HG02885 (cell line): ENCODE results near the gene SPATC1L.
"Not testable (repeated sequence)": the region's sequence is repeated elsewhere in the genome, so short reads cannot be mapped to it uniquely, and the experiment has no call there.

Experiments
- ATAC-seq: cut with Tn5 transposase; IDR thresholded peaks from one replicate; pipeline ENCODE4 v1.9.1; 2021; ENCODE audit warnings: mild to moderate bottlenecking; ENCODE audit not compliant: unreplicated experiment, poor library complexity

The SPATC1L gene

DNA sequence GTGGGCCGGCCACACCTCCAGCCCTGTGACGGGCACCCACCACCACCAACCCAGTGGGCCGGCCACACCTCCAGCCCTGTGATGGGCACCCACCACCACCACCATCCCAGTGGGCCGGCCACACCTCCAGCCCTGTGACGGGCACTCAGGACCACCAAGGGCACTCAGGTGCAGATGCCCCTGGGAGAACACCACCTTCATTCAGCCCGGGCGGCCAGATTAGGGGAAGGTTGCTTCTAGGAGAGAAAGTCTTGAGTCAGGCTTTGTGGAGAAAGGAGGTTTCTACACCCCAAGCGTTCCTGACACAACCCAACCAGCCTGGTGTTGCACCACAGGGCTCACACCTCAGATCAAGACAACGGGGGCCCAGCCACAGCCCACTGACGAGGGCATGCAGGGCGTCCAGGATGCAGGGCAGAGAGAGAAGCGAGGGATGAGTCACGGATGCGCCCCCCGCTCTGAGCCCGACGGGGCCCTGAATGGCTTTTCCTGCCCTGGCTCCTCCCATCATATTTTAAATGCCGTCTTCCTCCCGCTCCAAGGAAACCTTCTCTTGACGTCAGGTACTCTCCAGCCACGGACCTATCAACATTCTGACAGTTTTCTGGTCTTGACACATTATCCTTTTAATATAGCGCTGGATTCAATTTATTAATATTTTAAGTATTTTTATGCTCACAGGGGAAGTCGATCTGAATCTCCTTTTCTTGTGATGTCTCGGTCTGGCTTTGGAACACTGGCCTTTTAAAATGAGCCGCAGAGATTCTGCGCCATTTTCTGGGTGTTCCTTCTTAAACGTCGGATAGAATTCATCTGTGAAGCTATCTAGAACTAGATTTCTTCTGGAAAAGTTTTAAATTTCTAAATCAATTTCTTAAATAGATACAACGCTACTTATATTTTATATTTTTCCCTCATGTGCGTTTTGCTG is 631 bp upstream of the SPATC1L start:
- ATAC-seq: peak; percentile 62

DNA sequence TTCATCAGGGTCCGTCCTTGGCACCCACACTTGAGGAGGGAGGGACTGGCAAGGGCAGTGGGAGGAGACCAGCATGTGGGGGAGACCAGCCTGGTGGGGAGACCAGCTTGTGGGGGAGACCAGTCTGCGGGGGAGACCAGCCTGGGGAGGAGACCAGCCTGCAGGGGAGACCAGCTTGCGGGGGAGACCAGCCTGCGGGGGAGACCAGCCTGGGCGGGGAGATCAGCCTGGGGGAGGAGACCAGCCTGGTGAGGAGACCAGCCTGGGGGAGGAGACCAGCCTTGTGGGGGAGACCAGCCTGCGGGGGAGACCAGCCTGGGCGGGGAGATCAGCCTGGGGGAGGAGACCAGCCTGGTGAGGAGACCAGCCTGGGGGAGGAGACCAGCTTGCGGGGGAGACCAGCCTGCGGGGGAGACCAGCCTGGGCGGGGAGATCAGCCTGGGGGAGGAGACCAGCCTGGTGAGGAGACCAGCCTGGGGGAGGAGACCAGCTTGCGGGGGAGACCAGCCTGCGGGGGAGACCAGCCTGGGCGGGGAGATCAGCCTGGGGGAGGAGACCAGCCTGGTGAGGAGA is 836 bp downstream of the SPATC1L start:
- ATAC-seq: not testable (repeated sequence)

DNA sequence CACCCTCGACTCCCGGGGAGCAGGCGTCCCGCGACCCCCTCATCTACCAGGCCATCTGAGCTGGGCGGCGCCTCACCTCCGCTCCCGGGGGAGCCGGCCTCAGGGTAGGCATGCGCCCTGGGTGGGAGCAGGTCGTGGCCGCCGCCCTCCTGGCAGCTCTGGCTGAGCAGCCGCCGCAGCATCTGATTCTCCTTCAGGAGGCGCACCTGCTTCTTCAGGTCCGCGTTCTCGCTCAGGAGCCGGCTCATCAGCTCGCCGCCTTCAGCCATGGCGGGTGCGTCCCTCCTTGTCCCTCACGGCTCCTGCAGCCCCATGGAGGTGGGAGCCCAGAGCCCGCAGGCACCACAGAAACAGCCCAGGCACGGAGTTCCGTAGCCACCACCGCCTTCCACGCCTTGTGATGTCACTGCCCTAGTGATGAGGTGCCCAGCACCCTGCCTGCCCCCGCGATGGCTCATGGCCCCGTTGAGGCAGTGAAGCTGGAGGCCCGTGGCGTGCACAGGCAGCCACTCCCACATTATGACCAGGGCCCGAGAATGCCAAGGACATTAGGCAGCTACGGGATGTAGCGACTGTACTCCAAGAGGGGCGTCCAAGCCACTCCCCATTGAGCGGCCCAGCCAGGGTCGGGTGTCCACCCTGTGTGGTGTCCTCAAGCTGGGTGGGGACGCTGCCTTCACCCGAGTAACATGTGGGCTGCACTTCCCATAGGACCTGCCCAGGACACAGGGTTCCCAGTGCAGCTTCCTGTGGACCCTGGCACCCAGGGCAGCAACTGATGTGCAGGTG is 1.5 kb downstream of the SPATC1L start:
- no peak for ATAC-seq

DNA sequence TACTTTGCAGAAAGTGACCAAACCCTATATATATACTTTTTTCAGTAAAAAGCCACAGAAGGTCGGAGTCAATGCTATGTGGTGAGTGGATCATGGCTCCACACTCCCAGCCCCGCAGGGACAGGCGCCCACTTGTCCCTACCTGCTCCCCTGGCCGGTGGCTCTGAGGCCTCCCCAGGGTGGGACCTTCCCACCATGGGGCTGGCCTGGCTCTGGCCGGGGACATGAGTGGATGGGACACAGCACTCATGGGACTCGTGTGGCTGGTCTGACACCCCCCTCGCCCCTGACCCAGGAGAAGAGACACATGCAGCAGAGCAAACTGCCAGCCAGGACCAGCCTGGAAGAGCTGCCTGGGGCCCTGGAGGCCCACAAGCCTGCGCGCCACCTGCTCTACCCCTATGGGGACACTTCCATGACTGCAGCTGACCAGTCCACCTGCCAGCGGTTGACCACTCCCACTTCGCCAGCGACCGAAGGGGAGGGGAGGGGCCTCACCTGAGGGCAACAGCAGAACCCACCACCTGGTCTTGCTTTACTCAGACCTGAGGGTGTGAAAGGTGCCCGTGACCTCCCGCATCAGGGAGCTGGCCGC is 2.2 kb downstream of the SPATC1L start:
- no peak for ATAC-seq

DNA sequence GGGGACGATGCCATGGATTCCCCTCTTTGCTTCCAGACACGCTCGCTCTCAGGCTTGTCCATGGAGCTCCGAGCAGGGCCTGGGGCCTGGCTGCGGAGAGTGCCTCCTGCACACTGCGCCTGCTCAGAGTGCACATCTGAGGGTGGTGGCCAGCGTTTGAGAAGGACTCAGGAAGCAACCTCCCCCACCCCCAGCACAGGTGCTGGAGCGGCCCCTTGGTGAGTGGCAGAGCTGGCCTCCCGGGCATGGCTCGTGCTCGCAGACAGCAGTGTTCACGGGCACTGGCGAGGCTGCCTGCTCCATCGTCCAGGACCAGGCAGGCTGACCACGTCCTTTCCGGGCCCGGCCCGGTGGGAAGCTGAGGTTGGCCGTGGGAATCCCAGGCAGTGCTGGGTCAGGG is 2.8 kb downstream of the SPATC1L start:
- ATAC-seq: no peak

DNA sequence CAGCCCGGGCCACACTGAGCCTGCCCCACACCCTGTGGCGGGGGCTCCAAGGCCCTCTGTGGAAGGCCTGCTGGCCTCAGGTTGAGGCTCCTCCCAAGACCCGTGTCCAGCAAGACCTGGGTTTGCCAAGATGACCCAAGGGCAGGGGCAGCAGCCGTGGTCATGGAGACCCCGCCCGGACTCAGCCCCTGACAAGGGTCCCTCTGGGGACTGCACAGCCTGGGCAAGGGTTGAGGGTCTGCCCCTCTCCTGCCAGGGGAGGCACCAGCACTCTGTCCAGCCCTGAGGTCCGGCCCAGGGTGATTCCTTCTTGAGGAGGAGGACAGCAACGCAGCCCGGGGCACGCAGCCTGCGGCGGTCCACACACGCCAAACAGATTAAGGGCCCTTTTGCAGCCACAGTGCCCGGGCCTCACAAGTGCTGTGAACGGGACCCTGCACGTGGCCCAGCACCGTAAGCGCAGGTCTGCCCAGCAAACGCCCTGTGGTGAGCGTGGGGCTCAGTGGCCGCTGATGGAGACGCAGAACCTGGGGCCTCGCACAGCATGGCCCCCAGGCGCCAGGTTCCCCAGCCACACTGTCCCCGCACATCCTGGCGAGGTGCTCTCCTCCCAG is 3.4 kb downstream of the SPATC1L start:
- no peak for ATAC-seq

DNA sequence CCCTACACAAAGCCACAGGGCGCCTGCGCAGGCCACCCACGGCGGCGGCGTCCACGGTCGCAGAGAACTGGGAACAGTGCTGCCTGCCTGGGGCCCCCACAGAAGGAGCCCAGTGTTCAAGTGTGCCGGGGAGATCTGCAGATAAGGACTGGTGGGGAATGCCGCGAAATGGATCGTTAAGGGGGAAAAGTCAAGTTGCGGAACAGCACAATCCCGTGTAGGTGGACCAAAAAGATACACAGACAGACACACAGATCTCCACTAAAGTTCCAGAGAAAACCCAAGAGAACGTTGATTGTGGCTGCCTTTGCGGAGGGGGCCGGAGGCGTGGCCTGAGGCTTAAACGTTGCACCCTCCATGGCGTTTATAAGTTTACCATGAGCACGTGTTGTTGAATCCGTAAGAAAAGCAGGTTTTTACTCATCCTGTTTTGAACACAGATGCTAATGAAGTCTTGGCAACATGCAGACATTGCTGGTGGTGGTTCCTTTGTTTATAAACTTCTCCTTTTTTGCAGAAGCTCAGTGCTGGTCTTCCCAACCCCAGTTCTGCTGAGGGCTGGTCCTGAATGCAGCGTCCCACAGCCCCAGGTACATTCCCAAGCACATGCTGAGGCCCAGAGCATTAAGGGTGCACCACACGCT is 4.1 kb downstream of the SPATC1L start:
- no peak for ATAC-seq

DNA sequence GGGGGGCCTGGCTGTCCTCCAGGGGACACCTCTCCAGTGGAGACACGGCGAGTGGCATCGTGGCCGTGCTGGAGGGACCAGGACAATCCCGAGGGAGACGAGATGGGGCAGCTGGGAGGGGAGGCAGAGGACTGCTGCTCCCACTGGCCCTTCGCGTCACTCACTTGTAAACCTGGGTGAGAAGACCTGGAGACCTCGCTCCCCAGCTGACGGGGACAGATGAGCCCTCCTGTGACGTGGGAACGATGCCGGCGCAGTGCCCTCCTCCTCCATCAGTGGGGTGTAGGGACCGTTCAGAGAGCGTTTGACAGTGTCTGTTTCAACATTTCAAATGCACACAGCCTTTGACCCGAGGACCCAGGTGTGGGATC is 4.6 kb downstream of the SPATC1L start:
- ATAC-seq: no peak

DNA sequence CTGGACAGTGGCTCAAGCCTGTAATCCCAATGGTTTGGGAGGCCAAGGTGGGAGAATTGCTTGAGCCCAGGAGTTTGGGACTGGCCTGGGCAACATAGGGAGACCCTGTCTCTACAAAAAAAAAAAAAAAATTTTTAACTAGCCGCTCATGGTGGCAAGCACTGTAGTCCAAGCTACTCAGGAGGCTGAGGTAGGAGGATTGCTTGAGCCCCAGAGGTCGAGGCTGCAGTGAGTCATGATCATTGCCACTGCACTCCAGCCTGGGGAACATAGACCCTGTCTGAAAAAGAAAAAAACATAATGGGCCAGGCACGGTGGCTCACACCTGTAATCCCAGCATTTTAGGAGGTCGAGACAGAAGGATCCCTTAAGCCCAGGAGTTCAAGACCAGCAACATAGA is 5.3 kb downstream of the SPATC1L start:
- no peak for ATAC-seq

DNA sequence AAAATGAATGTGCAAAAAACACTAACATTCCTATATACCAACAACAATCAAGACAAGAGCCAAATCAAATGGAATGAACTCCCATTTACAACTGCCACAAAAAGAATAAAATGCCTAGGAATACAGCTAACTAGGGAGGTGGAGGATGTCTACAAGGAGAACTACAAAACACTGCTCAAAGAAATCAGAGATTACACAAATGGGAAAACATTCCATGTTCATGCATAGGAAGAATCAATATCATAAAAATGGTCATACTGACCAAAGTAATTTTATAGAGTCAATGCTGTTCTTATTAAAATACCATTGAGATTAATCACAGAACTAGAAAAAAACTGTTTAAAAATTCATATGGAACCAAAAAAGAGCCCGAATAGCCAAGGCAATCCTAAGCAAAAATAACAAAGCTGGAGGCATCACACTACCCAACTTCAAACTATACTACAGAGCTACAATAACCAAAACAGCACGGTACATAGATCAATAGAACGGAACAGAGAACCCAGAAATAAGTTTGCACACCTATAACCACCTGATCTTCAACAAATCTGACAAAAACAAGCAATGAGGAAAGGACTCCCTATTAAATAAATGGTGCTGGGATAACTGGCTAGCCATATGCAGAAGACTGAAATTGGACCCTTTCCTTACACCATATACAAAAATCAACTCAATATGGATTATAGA is 7.7 kb downstream of the SPATC1L start:
- ATAC-seq: not testable (repeated sequence)

DNA sequence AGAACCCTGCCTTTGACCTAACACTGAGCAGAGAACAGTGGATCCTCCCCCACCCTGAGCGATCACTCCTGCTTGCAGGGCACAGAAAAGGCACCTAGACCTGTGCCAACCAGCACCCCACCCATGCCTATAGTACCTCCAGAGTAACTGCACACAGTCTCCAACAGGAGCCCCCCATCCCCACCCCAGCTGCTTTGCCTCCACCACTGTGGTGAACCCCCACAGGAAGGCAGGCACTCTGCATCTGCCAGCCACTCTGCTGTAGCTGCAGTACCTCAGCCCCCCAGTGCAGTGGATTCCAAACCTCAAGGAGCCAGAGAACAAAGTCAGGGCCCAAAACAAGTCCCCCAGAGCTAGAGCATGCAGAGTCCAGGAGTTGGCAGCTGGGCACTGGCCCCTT is 10.7 kb downstream of the SPATC1L start:
- no peak for ATAC-seq

DNA sequence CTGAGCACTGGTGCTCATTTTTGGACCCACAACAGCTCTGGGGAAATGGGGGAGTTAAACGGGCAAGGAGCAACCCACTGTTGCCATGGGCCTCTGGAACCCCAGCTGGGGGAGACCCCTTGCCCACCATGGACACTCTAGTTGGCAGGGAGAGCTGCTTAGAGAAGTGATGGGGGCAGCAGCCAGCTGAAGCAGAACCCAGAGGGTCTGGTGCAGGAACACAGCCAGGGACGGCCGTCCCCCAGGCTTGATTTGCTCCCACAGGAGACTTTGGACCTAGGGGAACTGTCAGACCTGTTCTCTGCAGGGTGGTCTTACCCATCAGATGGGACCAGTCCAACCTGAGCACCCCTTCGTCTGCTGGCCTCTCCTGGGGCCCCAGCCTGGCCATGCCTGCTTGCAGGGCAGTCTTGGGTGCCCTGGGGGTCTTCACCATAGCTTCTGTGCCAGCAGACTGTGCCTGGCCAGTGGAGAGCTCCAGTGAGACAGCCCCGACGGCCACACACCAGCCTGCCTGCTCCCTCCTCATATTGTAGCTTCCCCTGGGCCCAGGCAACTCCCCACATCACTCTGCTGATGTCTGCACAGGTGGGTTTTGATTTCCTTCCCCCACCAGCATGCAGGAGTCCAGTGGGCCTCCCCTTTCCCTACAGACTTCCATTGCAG is 11.3 kb downstream of the SPATC1L start:
- no peak for ATAC-seq

DNA sequence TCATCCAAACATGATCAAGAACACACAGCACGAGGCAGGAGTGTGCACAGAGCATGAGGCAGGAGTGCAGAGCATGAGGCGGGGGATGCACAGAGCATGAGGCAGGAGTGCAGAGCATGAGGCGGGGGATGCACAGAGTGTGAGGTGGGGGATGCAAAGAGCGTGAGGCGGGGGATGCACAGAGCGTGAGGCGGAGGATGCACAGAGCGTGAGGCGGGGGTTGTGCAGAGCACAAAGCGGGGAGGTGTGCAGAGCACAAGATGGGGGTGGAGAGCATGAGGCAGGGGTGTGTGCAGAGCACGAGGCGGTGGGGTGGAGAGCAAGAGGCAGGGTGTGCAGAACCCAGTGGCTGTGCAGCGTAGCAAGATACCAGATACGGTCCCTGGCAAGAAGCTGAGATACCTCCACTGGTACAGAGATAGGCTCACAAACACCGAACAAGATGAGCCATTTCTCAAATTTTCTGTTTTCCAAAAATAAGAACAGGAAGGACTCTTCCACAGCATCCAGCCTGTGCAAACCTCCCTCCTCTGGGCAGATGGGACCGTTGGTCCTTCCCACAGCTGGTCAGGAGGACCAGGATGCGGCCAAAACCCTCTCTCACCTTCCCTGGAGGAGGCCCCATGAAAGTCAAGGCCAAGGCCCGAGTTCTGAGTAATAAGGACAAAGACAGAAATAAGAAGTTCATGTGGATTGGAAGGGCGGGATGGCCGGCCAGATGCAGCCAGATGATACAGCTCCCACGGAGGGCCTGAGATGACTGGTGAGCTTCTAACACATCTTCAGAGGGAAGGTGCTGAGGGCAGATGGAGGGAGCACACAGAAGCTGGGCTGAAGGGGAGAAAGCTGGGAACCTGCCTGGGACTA is 12.0 kb downstream of the SPATC1L start:
- ATAC-seq: no peak

DNA sequence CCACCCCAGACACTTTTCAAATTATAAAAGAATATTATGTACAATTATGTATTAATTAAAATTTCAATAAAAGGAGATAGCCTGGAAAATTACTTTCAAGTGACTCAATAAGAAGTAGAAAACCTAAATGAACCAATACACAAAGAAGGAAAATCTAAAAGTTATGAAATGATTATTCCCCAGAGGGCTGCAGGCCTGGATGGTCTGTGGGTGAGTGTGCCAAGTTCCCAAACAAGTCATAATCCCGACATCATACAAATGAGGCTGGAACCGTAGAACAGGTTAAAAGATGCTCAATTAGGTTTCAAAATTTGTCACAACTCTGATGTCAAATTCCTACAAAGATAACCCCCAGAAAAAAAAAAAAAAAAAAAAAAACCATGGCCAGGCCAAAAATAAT is 12.7 kb downstream of the SPATC1L start:
- no peak for ATAC-seq

DNA sequence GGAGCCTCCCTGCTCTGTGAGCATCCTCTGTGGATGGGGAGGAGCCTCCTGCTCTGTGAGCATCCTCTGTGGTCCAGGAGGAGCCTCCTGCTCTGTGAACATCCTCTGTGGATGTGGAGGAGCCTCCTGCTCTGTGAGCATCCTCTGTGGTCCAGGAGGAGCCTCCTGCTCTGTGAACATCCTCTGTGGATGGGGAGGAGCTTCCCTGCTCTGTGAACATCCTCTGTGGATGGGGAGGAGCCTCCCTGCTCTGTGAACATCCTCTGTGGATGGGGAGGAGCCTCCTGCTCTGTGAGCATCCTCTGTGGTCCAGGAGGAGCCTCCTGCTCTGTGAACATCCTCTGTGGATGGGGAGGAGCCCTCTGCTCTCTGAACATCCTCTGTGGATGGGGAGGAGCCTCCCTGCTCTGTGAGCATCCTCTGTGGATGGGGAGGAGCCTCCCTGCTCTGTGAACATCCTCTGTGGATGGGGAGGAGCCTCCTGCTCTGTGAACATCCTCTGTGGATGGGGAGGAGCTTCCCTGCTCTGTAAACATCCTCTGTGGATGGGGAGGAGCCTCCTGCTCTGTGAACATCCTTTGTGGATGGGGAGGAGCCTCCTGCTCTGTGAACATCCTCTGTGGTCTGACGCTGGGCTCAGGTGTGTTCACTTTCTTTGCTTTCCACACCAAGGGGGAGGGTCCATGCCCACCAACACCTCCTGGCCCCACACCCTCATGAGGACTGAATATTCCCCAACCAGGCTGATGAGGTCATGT is 13.6 kb downstream of the SPATC1L start:
- not testable (repeated sequence) for ATAC-seq

DNA sequence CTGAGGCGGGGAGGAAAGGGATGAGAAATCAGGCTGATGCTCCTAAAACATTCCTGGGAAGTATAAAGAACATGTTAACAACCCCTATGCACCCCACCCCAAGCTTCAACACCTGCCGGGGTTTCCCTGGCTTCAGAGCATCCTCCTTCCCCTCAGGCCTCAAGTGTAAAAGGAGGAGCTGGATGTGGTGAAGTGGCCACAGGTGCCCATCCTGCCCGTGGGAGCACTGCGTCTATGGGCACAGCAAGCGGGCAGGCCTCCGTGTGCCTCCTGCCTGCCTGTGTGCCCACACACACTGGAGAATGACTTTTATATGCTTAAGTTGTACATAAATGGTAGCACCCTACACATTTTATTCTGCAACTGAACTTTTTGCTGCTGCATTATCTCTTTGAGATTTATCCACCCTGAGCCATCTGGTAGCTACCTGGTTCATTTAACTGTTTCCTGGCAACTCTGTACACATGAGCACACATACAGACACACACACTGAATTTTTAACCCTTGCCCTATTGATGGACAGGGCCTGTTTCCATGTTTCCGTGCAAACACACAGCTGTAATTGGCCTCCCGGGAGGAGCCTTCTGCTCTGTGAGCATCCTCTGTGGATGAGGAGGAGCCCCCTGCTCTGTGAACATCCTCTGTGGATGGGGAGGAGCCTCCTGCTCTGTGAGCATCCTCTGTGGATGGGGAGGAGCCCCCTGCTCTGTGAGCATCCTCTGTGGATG is 15.4 kb downstream of the SPATC1L start:
- no peak for ATAC-seq

DNA sequence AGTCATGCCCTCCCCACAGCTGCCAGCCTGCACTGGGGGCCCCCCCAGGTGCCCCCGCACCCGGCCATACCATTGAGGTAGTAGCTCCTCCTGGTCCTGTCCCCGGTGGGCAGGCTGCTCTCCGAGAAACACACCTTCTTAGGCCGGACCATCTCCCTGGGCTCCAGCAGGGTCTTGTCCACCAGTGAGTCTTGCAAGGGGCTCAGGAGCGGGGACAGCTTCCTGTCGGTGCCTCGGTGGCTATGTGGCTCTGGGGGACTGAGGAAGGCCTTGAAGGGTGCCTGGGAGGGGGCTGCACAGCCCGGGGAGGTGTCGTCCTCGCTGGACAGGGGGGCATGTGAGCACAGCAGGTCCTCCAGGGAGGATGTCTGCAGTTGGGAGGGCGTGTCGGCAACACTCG is 16.0 kb downstream of the SPATC1L start:
- no peak for ATAC-seq
